K562 treated with DMSO at 1 percent for 48 hours (cell line): ENCODE measurements around the gene KIT. TPM values are rescaled to one million over a fixed set of nuclear protein-coding genes. Genes with fewer than 3 reads are reported as not detected.

Source experiments
- total RNA-seq: library from RNA; unstranded; fragments of 300-600 nt; gene quantifications from 2 replicates; pipeline ENCODE4 v1.2.3, GENCODE V29; 2022; ENCODE audit warnings: low replicate concordance; ENCODE audit errors: extremely low read depth

The KIT gene
- total RNA-seq = not detected in 2 replicates

DNA sequence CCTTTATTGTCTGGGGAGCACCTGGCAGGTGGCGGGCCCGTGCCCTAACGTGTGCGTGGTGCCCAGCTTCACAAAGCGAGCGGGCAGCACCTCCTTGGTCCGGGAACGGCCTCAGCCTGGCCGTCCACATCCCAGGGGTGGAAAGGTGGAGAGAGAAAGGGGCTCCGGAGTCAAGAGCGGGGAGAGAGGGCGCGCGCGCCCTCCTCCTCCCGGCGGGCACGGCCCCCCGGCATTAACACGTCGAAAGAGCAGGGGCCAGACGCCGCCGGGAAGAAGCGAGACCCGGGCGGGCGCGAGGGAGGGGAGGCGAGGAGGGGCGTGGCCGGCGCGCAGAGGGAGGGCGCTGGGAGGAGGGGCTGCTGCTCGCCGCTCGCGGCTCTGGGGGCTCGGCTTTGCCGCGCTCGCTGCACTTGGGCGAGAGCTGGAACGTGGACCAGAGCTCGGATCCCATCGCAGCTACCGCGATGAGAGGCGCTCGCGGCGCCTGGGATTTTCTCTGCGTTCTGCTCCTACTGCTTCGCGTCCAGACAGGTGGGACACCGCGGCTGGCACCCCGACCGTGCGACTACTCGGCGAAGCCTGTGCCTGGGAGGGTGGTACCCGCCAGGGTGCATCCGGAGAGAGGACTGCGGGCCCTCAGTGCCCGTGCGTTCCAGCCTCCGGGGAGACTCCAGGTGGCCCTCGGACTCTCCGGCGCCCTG, at the start of gene KIT:
TSS of gene KIT (plus strand) at position 407 of the 701 bp plus-strand sequence. CDS start at position 465, 58 bp downstream.

